Measurements from ENCODE around the gene AQP12A.

Gene AQP12A

GRCh38 chr2:240701736-240702639 lies 10.3 kb downstream of the AQP12A start:
- no peak for DNase-seq (ENCODE audit: extremely low read depth, low read depth)
- no peak for TF ChIP-seq CTCF (IDR thresholded peaks at IDR 0.05; ENCODE audit: low read depth, low read length)

DNA sequence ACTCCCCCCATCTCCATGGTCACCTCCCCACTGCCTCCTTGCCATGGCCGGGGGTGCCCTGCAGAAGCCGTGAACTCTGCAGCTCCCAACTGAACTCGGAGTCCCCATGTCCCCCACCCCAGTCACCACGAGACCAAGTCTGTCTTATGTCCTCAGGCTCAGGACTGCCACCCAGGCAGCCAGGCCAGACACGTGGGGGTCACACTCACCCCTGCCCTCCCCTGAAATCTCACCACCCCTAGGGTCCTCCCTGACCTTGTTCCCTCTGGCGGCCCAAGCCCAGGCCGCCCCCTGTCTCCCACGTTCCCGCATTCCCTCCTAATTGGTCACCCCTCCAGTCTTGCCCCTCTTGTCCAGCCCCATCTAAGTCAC lies 11.0 kb downstream of the AQP12A start:
- no peak for DNase-seq (ENCODE audit: extremely low read depth, low read depth)
- TF ChIP-seq CTCF (IDR thresholded peaks at IDR 0.05; ENCODE audit: low read depth, low read length): no peak

DNA sequence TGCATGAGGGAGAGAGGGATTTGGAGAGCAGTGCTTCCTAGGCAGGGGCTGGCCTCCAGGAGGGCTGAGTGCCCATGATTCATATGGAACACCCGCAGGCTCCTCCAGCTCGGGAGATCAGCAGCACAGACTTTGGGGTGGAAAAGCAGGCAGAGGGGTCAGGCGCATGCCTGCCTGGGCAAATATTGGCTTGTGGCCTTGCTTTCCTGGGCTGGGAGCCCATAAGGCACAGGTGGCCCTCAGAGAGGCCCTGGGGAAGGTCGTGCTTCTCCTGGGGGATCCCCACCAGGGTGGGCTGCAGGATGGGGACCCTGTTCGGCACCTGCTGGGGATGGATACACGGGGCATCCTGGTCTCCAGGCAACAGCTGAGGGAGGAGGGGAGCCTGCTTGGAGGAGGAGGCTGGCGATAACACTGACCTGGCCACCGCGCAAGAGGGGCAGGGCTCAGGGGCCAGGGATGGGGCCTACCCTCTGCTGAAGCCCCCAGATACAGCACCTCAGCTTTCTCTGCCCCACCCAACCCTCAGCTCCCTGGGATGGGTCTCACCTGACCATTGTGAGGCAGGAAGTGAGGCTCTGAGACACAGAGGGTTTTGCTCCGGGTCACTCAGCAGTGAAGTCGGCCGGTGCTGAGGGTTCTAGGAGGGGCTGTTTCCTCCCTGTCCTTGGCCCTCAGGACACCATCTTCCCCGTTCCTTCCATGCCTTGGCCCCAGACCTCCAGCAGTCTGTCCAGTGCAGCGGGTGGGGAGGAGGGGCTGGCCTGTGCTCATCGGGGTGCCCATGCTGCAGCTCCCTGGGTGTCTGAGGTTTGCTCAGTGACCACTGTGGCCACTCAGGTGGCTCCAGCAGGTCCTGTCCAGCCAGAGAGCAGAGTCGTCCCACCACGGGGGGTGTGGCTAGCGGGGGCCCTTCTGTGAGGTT lies 12.0 kb downstream of the AQP12A start:
- DNase-seq (ENCODE audit: extremely low read depth, low read depth): no peak
- TF ChIP-seq CTCF (IDR thresholded peaks at IDR 0.05; ENCODE audit: low read depth, low read length): no peak

DNA sequence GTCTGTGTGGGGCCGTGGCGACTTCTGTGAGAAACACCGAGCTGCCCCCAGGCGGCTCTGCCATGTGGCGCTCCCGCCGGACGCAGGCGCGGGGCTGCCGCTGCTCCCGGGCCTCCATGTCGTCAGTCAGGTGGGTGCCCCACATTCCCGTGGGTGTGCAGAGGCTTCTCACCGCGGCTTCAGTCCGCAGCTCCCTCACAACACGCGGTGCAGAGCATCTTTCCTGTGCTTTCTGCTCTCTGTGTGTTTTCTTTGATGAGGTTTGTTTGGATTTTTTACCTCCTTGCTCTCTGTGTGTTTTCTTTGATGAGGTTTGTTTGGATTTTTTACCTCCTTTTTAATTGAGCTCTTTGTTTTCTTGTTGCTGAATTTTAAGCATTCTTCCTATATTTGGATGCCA lies 13.0 kb downstream of the AQP12A start:
- DNase-seq (ENCODE audit: extremely low read depth, low read depth): no peak
- no peak for TF ChIP-seq CTCF (IDR thresholded peaks at IDR 0.05; ENCODE audit: low read depth, low read length)

- DNase-seq (ENCODE audit: extremely low read depth, low read depth): no peak
- TF ChIP-seq CTCF (IDR thresholded peaks at IDR 0.05; ENCODE audit: low read depth, low read length): no peak
Measured at GRCh38 chr2:240705204-240705791, 13.6 kb downstream of the AQP12A start.

DNA sequence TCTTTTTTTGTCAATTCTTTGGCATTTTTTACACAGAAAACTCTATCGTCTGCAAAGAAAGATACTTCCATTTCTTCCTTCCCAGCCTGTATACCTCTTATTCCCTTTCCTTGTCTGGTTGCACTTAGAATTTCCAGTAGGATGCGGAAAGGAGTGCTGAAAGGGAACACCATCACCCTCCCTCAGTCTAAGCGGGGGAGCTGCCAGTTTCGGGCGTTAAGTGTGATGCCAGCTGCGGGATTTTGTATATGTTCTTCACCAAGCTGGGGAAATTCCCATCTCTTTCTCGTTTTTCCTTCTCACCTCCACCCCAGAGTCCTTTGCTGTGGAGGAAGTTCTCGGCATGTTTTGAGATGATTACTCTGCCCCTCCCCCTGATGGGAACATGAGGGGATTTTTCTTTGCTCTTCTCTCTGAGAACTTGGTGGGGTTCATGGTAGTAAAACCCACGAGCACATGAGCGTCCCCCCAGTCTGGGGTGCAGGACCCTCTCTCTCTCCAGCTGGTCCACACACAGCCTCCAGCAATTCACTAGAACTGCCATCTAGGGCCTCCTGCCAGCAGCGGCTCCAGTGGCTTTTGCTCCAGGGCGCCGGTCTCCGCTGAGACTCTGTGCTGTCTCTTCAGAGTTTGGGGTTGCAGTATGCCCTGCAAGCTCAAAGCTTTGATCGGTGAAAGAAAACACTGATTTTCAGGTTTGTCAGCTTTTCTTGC lies 15.5 kb downstream of the AQP12A start:
- no peak for DNase-seq (ENCODE audit: extremely low read depth, low read depth)
- TF ChIP-seq CTCF (IDR thresholded peaks at IDR 0.05; ENCODE audit: low read depth, low read length): no peak

Measured in AG09319 (cell line).